GM12872 (cell line): ENCODE data around the gene LRRK1.

Experiments used
- TF ChIP-seq, protein P1 (sequence below): IDR thresholded peaks from 3 replicates; pipeline ENCODE4 v1.5.1; 2011; ENCODE audit warnings: low read depth, mild to moderate bottlenecking, low read length, moderate library complexity; ENCODE audit not compliant: insufficient read depth

LRRK1 gene

DNA sequence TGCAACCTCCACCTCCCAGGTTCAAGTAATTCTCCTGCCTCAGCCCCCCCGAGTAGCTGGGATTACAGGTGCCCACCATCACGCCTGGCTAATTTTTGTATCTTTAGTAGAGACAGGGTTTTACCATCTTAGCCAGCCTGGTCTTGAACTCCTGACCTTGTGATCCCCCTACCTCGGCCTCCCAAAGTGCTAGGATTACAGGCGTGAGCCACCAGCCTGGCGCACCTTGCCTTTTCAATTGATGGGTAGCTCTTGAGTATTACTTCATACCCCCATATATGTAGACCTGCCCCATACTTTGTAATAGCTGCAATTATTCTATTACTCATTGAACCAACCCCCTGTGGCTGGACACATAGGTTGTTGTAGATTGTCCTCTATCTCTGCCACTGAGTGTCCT is 101.3 kb downstream of the LRRK1 start:
- TF ChIP-seq, protein P1, sequence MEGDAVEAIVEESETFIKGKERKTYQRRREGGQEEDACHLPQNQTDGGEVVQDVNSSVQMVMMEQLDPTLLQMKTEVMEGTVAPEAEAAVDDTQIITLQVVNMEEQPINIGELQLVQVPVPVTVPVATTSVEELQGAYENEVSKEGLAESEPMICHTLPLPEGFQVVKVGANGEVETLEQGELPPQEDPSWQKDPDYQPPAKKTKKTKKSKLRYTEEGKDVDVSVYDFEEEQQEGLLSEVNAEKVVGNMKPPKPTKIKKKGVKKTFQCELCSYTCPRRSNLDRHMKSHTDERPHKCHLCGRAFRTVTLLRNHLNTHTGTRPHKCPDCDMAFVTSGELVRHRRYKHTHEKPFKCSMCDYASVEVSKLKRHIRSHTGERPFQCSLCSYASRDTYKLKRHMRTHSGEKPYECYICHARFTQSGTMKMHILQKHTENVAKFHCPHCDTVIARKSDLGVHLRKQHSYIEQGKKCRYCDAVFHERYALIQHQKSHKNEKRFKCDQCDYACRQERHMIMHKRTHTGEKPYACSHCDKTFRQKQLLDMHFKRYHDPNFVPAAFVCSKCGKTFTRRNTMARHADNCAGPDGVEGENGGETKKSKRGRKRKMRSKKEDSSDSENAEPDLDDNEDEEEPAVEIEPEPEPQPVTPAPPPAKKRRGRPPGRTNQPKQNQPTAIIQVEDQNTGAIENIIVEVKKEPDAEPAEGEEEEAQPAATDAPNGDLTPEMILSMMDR, result no peak

DNA sequence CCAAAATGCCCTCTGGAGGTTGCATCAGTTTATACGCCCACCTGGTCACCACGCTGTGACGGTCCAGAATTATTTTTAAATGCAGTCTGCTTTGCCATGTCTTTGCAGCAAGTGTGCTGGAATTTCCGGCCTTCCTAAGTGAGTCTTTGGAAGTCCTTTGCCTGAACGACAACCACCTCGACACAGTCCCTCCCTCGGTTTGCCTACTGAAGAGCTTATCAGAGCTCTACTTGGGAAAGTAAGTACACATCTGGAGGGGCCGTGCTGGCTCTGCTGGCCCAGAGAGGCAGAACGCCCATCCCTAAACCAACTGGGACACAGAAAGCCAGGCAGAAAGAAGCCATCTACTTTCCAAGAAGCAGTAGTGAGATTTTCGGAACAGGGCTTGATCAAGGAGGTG is 101.8 kb downstream of the LRRK1 start:
- TF ChIP-seq, protein P1, result no peak

DNA sequence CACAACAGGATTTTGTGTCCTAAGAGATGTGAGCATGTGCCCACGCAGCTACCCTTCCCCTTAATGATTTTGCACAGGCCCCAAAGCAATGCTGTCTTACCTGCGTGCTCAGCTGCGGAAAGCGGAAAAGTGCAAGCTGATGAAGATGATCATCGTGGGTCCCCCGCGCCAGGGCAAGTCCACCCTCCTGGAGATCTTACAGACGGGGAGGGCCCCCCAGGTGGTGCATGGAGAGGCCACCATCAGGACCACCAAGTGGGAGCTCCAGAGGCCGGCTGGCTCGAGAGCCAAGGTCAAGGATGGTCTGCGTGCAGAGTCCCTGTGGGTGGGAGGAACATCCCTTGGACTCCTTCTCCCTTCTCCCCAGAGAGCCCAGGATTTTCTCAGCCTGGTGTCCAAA is 103.1 kb downstream of the LRRK1 start:
- TF ChIP-seq, protein P1, result no peak

DNA sequence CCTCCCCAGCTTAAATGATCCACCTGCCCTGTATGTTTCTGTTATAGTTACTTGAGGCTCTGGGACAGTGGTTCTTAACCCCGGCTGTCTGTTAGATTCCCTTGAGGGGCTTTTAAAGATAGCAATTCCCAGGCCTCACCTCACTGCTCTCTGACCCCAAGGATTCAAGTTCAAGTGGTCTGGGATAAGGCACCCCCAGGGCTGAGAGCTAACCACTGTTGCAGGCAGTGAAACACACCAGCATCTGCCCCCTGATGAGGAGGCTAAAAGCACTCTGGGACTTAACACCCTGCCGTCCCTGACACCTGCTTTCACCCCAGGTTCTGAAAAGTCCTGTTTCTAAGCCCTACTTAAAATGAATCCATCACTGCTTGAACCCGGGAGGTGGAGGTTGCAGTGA is 103.7 kb downstream of the LRRK1 start:
- TF ChIP-seq, protein P1, result no peak

DNA sequence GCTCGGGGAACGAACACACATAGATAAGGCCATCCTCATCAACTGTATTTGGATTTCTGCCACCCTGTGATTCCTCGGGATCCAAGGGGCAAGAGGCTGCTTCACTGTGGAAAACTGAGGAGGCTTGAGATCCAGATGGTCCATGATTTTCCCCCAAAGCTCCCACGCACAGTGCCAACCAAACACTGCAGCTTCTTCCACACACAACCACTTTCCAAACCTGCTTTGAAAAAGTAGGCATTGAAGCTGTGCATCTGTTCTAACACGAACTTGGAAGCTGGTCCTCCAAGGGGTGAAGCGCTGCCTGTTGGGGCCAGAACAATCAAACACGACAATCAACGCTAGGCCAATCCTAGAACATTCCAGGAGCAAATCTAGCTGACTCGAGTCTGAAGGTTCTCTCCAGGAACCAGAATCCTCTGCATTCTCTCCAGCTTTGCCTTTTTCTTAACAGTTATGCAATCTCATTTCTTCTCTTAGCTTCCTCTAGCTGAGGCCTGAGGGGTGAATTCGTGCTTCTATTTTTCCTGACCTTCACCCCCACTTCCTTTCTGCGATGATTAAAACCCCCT is 104.4 kb downstream of the LRRK1 start:
- TF ChIP-seq, protein P1, result no peak

- TF ChIP-seq, protein P1, result no peak
These were observed 105.0 kb downstream of the LRRK1 start for GRCh38 chr15:101024073-101024695.

- TF ChIP-seq, protein P1, result no peak
These were observed 105.7 kb downstream of the LRRK1 start for GRCh38 chr15:101024706-101025500.
